H1 (cell line): ENCODE data around the gene ZNF716. TPM values are rescaled to one million over a fixed set of nuclear protein-coding genes. Genes with fewer than 3 reads are reported as not detected.

ENCODE experiments used
- CTCF ChIA-PET: fragments of 300-600 bp; sonication (Branson Sonifier 250); formaldehyde crosslinking; loops from one replicate; lab custom pipeline; 2021; ENCODE audit not compliant: partially characterized antibody; lab: Charles Lee
- POLR2A ChIA-PET: fragments of 300-600 bp; sonication (Branson Sonifier 250); formaldehyde crosslinking; loops from one replicate; lab custom pipeline; 2021; ENCODE audit warnings: inconsistent platforms; ENCODE audit not compliant: partially characterized antibody; lab: Charles Lee
- DNase-seq, 2 experiments: peaks; one replicate each; pipeline versions ENCODE4 v3.0.0 to v3.0.0-alpha.2; 2010 to 2022; ENCODE audit warnings: low spot score in 2 of 2, low read depth in 1 of 2, mixed read lengths in 1 of 2
- FAIRE-seq: peaks from 2 replicates; lab custom pipeline; 2011; peaks lifted over from hg19 to GRCh38; lab: Jason Lieb, UNC
- H2AFZ ChIP-seq: 2 replicates; pipeline ENCODE4 v1.8.1; 2012; ENCODE audit warnings: low read length, inconsistent platforms
- H2AK5ac ChIP-seq: 2 replicates; pipeline ENCODE4 v1.6.1; 2013; ENCODE audit warnings: low read depth, low read length
- H2BK120ac ChIP-seq: replicated peaks from 2 replicates; pipeline ENCODE3; 2013; ENCODE audit warnings: low read depth, low read length, inconsistent platforms
- H2BK12ac ChIP-seq: 2 replicates; pipeline ENCODE4 v1.6.1; 2013; ENCODE audit warnings: low read depth, low read length
- H2BK15ac ChIP-seq: 2 replicates; pipeline ENCODE4 v1.6.1; 2013; ENCODE audit warnings: low read length
- H2BK20ac ChIP-seq: 2 replicates; pipeline ENCODE4 v1.6.1; 2013; ENCODE audit warnings: low read length
- H2BK5ac ChIP-seq: 2 replicates; pipeline ENCODE4 v1.6.1; 2013; ENCODE audit warnings: low read depth, low read length
- H3K14ac ChIP-seq: 2 replicates; pipeline ENCODE4 v1.6.1; 2013; ENCODE audit warnings: inconsistent platforms; ENCODE audit not compliant: insufficient read length
- H3K18ac ChIP-seq: 2 replicates; pipeline ENCODE4 v1.6.1; 2013; ENCODE audit warnings: low read length; ENCODE audit errors: extremely low read depth
- H3K23ac ChIP-seq: 2 replicates; pipeline ENCODE4 v1.6.1; 2013; ENCODE audit warnings: inconsistent platforms; ENCODE audit not compliant: insufficient read length
- H3K23me2 ChIP-seq: 2 replicates; pipeline ENCODE4 v1.6.1; 2013; ENCODE audit warnings: low read depth, low read length
- H3K27ac ChIP-seq: 2 replicates; pipeline ENCODE4 v1.6.1; 2011; ENCODE audit warnings: low read depth, low read length, inconsistent platforms
- H3K27me3 ChIP-seq, 4 experiments: replicated peaks in 1 of 4; 1 replicate in 1 of 4; 2 replicates in 3 of 4; pipeline versions ENCODE4 v1.6.1 to v1.8.1; 2011 to 2013; ENCODE audit warnings: low read length in 3 of 4, mild to moderate bottlenecking in 3 of 4, inconsistent platforms in 2 of 4, mixed read lengths in 2 of 4, moderate library complexity in 1 of 4; ENCODE audit not compliant: control insufficient read depth in 3 of 4, insufficient read depth in 3 of 4; ENCODE audit errors: extremely low read depth in 1 of 4
- H3K36me3 ChIP-seq, 4 experiments: 2 replicates each; pipeline versions ENCODE4 v1.6.1 to v1.8.1; 2011 to 2013; ENCODE audit warnings: mild to moderate bottlenecking in 4 of 4, low read length in 3 of 4, moderate library complexity in 2 of 4, control low read depth in 1 of 4, inconsistent platforms in 1 of 4; ENCODE audit not compliant: insufficient read depth in 4 of 4, control insufficient read depth in 2 of 4
- H3K4ac ChIP-seq: replicated peaks from 2 replicates; pipeline ENCODE3; 2013; ENCODE audit warnings: low read length, low read depth, mixed read lengths, inconsistent platforms; ENCODE audit not compliant: insufficient read length
- H3K4me1 ChIP-seq, 4 experiments: replicated peaks in 1 of 4; 1 replicate in 1 of 4; 2 replicates in 3 of 4; pipeline versions ENCODE4 v1.6.1 to v1.8.1; 2011 to 2013; ENCODE audit warnings: low read length in 3 of 4, inconsistent platforms in 2 of 4, mixed read lengths in 1 of 4; ENCODE audit not compliant: insufficient read depth in 4 of 4, control insufficient read depth in 3 of 4
- H3K4me2 ChIP-seq, 2 experiments: 2 replicates each; pipeline versions ENCODE4 v1.6.1 to v1.8.1; 2011 to 2013; ENCODE audit warnings: low read depth in 2 of 2, low read length in 2 of 2, control low read depth in 1 of 2, inconsistent platforms in 1 of 2, mild to moderate bottlenecking in 1 of 2; ENCODE audit not compliant: insufficient read depth in 1 of 2
- H3K4me3 ChIP-seq, 4 experiments: fragments of 200-600, 300-600 bp in 1 of 4; sonication (generic), shearing (Covaris generic), sonication (Bioruptor Twin) in 1 of 4; 2 replicates each; pipeline versions ENCODE4 v1.5.1 to v1.8.1; 2011 to 2016; ENCODE audit warnings: low read length in 4 of 4, low read depth in 3 of 4, control low read depth in 2 of 4, inconsistent platforms in 2 of 4, mild to moderate bottlenecking in 2 of 4, mixed read lengths in 1 of 4, moderate library complexity in 1 of 4; ENCODE audit not compliant: insufficient read depth in 2 of 4; ENCODE audit errors: extremely low read depth in 1 of 4
- H3K56ac ChIP-seq: replicated peaks from 2 replicates; pipeline ENCODE3; 2013; ENCODE audit warnings: low read depth, mild to moderate bottlenecking, mixed read lengths, low read length, inconsistent platforms; ENCODE audit not compliant: insufficient read length
- H3K79me1 ChIP-seq: 2 replicates; pipeline ENCODE4 v1.6.1; 2013; ENCODE audit warnings: low read depth, low read length, control low read depth
- H3K79me2 ChIP-seq, 2 experiments: 2 replicates each; pipeline versions ENCODE4 v1.6.1 to v1.8.1; 2012 to 2013; ENCODE audit warnings: low read length in 2 of 2, mild to moderate bottlenecking in 2 of 2, inconsistent platforms in 1 of 2; ENCODE audit not compliant: insufficient read depth in 2 of 2, control insufficient read depth in 1 of 2
- H3K9ac ChIP-seq, 4 experiments: replicated peaks in 1 of 4; 1 replicate in 1 of 4; 2 replicates in 3 of 4; pipeline versions ENCODE4 v1.6.1 to v1.8.1; 2011 to 2013; ENCODE audit warnings: low read depth in 3 of 4, low read length in 3 of 4, control low read depth in 2 of 4, mild to moderate bottlenecking in 2 of 4, moderate library complexity in 2 of 4, inconsistent platforms in 1 of 4; ENCODE audit errors: extremely low read depth in 1 of 4
- H3K9me3 ChIP-seq, 2 experiments: 2 replicates each; pipeline versions ENCODE4 v1.6.1 to v1.8.1; 2012 to 2013; ENCODE audit warnings: mild to moderate bottlenecking in 2 of 2, moderate library complexity in 2 of 2, control low read depth in 1 of 2, inconsistent platforms in 1 of 2, low read depth in 1 of 2, low read length in 1 of 2, mixed read lengths in 1 of 2; ENCODE audit not compliant: insufficient read depth in 2 of 2
- H4K20me1 ChIP-seq, 2 experiments: replicated peaks in 1 of 2; 2 replicates each; pipeline versions ENCODE3 to v1.8.1; 2011 to 2013; ENCODE audit warnings: inconsistent platforms in 2 of 2, low read length in 2 of 2, mild to moderate bottlenecking in 1 of 2; ENCODE audit not compliant: insufficient read depth in 2 of 2, control insufficient read depth in 1 of 2
- H4K5ac ChIP-seq: 2 replicates; pipeline ENCODE4 v1.6.1; 2013; ENCODE audit warnings: low read length, low read depth, mixed read lengths, inconsistent platforms; ENCODE audit not compliant: insufficient read length
- H4K8ac ChIP-seq: 2 replicates; pipeline ENCODE4 v1.8.0; 2013; ENCODE audit warnings: mild to moderate bottlenecking, moderate library complexity, low read length, inconsistent platforms; ENCODE audit not compliant: insufficient read depth; ENCODE audit errors: extremely low read depth
- H4K91ac ChIP-seq: replicated peaks from 2 replicates; pipeline ENCODE3; 2013; ENCODE audit warnings: low read length, mixed read lengths, inconsistent platforms; ENCODE audit not compliant: insufficient read length
- CBX8 ChIP-seq: fragments of 300-800, 300-1000 bp; sonication (generic); IDR thresholded peaks from 2 replicates; pipeline ENCODE4 v1.7.1; 2016; ENCODE audit warnings: low read depth, low read length, borderline replicate concordance
- HDAC2 ChIP-seq, 2 experiments: fragments of 300-600 bp in 1 of 2; sonication (generic) in 1 of 2; IDR thresholded peaks; 2 replicates each; pipeline ENCODE4 v1.6.1; 2011 to 2012; ENCODE audit warnings: low read depth in 2 of 2, low read length in 2 of 2, mild to moderate bottlenecking in 2 of 2, moderate library complexity in 2 of 2, borderline replicate concordance in 1 of 2, inconsistent platforms in 1 of 2
- JUND ChIP-seq: IDR thresholded peaks from 2 replicates; pipeline ENCODE4 v1.6.1; 2011; ENCODE audit warnings: mild to moderate bottlenecking, improper control_type of control experiment, low read length
- KDM1A ChIP-seq: fragments of 200-600, 300-600 bp; sonication (generic); IDR thresholded peaks from 2 replicates; pipeline ENCODE4 v1.7.1; 2016; ENCODE audit warnings: mild to moderate bottlenecking, low read length, borderline replicate concordance
- POLR2A ChIP-seq, 2 experiments: IDR thresholded peaks; 1 replicate in 1 of 2; 2 replicates in 1 of 2; pipeline ENCODE4 v1.6.1; 2011; ENCODE audit warnings: low read depth in 2 of 2, low read length in 2 of 2, mild to moderate bottlenecking in 2 of 2; ENCODE audit errors: control extremely low read depth in 1 of 2
- SP2 ChIP-seq: IDR thresholded peaks from 2 replicates; pipeline ENCODE4 v1.6.1; 2012; ENCODE audit warnings: mild to moderate bottlenecking, low read length, inconsistent platforms
- SRF ChIP-seq: IDR thresholded peaks from 2 replicates; pipeline ENCODE4 v1.6.1; 2011; ENCODE audit warnings: mild to moderate bottlenecking, low read depth, low read length, moderate library complexity
- TAF1 ChIP-seq: IDR thresholded peaks from 2 replicates; pipeline ENCODE4 v1.6.1; 2011; ENCODE audit warnings: mild to moderate bottlenecking, low read depth, low read length
- polyA plus RNA-seq, 7 experiments: library from polyadenylated mRNA; depleted of rRNA in 3 of 7; stranded (reverse) in 5 of 7; unstranded in 2 of 7; fragments of >200 nt in 5 of 7; fragments of 200-250 nt in 2 of 7; gene quantifications; 1 replicate in 5 of 7; 2 replicates in 1 of 7; 4 replicates in 1 of 7; pipeline versions ENCODE4 v1.2.1 to v1.2.3, GENCODE V29; 2011 to 2013; ENCODE audit warnings: missing spikeins in 2 of 7, mixed read lengths in 2 of 7
- total RNA-seq: library from RNA; stranded (reverse); fragmentation: NEBNext Ultra II Directional; extraction: Animal tissue kit (Norgen Biotek cat#: 25700); gene quantifications from 2 replicates; pipeline ENCODE4 v1.2.1, GENCODE V29; 2021

The ZNF716 gene
- total and polyA plus RNA-seq, 2 of the 8 experiments (the other 6 are each of a cell fraction or from before 2014, with no cell fraction given), result not detected

DNA sequence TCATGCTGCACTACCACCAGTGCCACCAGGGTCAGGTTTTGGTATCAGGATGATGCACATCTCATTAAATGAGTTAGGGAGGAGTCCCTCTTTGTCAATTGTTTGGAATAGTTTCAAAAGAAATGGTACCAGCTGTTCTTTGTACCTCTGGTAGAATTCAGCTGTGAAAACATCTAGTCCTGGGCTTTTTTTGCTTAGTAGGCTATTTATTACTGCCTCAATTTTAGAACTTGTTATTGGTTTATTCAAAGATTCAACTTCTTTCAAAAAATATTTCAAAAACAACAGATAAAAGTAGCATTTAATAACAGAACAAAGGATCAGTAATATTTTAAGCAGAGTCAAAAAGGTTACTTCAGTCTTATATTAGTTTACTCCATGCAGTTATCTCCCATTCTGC lies 6.4 kb upstream of the ZNF716 start:
- no peaks in the 10 kb centered on the region for H3K79me1 ChIP-seq
- H2BK120ac ChIP-seq, result no peak overlapping the region
- ChIA-PET CTCF (no interaction called here), POLR2A (no interaction called here)
- no peak overlapping the region for H2AK5ac ChIP-seq
- H3K18ac ChIP-seq, result no peak overlapping the region
- no peak overlapping the region for H2BK5ac ChIP-seq
- H3K56ac ChIP-seq, result no peak overlapping the region
- no peak overlapping the region for H2BK15ac ChIP-seq
- H3K4me2 ChIP-seq, result no peak overlapping the region
- H3K9me3 ChIP-seq, result peaks cover 44 to 70% of the 10 kb centered on the region in 2 experiments
- H4K91ac ChIP-seq, result no peak overlapping the region
- no peak overlapping the region for H4K5ac ChIP-seq
- no peaks in the 10 kb centered on the region for H3K79me2 ChIP-seq
- H2BK12ac ChIP-seq, result no peak overlapping the region
- no peaks in the 10 kb centered on the region for H3K4me1 ChIP-seq
- no peaks in the 10 kb centered on the region for H3K27me3 ChIP-seq
- H3K14ac ChIP-seq, result no peak overlapping the region
- H3K27ac ChIP-seq, result no peak overlapping the region
- DNase-seq (no peak), FAIRE-seq (no peak)
- no peak overlapping the region for H4K8ac ChIP-seq
- H3K23ac ChIP-seq, result no peak overlapping the region
- H3K23me2 ChIP-seq, result no peaks in the 10 kb centered on the region
- H3K4me3 ChIP-seq, result no peak overlapping the region
- H2AFZ ChIP-seq, result no peak overlapping the region
- H3K4ac ChIP-seq, result no peak overlapping the region
- H2BK20ac ChIP-seq, result no peak overlapping the region
- H3K36me3 ChIP-seq, result no peaks in the 10 kb centered on the region
- H4K20me1 ChIP-seq, result no peaks in the 10 kb centered on the region
- no peak overlapping the region for H3K9ac ChIP-seq
- TF ChIP-seq TAF1 (no peak), SP2 (no peak), KDM1A (no peak), JUND (no peak), POLR2A (IDR thresholded peaks at IDR 0.05; ENCODE audit: control extremely low read depth in 1 of 2, low read depth in 2 of 2, low read length in 2 of 2) (no peak), SRF (no peak), HDAC2 (IDR thresholded peaks at IDR 0.05; ENCODE audit: borderline replicate concordance in 1 of 2, low read depth in 2 of 2, low read length in 2 of 2) (no peak), CBX8 (no peak)
